ENCODE results near the gene MYO3B.

DNA sequence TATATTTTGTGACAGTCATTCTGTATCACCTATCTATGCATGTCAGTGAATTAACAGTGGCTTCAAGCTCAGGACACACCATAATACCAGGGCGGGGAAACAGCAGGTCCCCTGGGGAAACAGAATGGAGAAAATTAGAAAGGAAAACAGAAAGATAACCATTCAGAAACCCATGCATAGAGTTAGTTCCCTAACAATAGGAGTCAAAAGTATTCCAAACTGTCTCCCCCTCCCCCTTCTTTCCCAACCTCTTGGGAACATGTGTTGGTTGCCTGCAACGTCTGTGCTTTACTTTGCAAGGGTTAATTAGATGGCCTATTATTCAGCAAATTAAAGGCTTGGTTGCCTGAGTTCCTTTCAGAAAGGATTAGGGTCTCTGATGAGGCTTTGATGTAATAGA lies 176.4 kb downstream of the MYO3B start:
- TF ChIP-seq YY1 (IDR thresholded peaks at IDR 0.05; ENCODE audit: low read depth) (no peak), EP300 (IDR thresholded peaks at IDR 0.05; ENCODE audit: borderline replicate concordance) (no peak), CEBPB (IDR thresholded peaks at IDR 0.05) (no peak)
